Activated CD8-positive, alpha-beta memory T cell treated with anti-CD3 and anti-CD28 coated beads, Interleukin-2, amount 50 U/mL, for 4 hours (primary cell): ENCODE data around the gene UBD.
A peak's percentile ranks its signal among the peaks of the same experiment; 100 is the strongest.

Source experiments
- DNase-seq: peaks from one replicate; pipeline ENCODE4 v3.0.0-alpha.2; 2020

UBD gene

DNA sequence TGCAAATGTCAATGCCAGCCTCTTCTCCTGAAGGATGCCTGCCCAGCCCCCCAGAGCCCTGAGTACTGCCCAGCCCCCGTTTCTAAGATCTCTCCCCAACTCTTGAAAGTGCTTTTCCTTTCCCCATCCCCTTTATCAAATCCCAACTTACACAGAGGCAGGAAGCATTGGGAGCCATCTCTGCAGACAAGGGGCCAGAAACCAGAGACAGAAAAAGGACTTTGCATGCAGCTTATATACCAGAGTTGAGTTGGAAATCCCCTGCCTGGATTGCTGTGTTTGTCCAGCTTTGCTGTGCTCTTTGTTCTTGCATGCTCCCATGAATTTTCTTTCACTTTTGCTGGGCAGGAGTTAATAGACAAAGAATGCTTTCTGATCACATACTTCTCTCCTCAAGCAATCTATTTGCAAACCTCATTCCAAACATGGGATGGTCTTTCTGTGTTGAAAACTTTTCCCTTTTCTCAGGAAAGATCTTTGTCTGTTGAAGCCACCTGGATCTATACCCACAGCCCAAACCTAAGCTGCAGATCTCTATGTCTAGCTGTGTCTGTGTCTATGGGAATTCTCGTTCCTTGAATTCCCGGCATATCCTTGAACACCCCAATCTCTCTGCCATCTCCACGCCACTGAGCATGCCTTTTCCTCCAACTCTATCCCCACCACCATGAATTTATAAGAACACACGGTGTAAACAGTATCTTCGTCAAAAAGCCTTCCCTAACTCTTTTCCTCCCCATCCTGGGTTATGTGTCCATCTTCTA, at the start of gene UBD:
Gene UBD, minus strand, starts transcription at position 209 of the 764 bp plus-strand sequence. Its CDS starts 31 bp downstream, at position 178.
- no peak for DNase-seq

DNA sequence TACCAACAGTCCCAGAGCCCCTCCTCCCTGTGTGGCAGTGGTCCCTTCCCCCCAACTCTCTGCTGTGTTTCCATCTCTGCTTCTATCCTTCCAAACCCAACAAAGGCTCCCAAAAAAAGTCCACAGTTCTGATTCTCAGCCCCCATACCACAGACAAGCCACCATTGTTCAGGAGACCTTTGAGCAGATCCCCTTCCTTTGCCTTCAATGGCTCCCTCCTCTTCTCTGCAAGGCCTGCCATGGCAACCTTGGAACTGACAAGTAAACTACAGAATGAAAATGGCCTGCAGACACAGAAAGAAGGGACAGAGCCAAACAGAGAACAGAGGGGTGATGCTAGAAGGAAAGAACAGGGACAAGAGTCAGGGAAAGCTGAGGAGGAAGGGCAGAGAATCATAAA, 48.6 kb upstream of the UBD start:
- no peak for DNase-seq

DNA sequence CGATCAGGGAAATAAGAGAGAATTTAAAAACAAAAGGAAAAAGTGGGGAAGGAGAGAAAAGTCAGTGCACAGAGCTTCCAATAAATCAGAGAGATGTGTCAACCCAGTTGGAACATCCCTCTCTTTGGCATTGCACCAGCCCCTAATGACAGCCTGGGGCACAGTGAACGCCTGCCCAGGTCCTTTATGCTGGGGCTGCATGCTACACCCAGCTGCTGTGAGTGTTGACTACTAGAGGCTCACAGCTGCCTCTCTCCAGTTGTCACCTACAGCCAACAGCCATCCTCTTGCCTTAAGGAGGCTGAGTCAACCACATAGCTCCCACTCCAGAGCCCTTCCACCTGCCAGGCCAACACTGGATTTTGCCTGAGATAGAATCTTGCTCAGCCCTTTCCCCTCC, 44.4 kb upstream of the UBD start:
- no peak for DNase-seq

DNA sequence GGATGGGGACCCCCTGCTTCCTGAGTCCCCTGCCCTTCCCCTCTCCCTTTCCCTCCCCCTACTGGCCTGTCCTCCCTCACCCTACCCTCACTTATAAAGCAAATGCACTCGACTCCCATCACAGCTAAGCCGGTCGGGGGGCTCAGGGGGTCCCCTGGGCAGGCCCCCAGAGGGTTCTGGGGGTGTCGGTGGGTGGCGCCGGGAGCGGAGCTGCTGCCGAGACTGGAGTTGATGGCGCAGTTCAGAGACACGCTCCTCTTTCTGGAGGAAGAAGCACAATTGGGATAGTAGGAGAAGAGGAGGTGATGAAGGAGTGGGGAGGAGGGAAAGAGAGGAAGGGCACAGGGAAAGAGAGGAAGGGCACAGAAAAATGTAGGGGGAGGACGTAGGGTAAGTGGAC, 43.9 kb upstream of the UBD start:
- DNase-seq = no peak

DNA sequence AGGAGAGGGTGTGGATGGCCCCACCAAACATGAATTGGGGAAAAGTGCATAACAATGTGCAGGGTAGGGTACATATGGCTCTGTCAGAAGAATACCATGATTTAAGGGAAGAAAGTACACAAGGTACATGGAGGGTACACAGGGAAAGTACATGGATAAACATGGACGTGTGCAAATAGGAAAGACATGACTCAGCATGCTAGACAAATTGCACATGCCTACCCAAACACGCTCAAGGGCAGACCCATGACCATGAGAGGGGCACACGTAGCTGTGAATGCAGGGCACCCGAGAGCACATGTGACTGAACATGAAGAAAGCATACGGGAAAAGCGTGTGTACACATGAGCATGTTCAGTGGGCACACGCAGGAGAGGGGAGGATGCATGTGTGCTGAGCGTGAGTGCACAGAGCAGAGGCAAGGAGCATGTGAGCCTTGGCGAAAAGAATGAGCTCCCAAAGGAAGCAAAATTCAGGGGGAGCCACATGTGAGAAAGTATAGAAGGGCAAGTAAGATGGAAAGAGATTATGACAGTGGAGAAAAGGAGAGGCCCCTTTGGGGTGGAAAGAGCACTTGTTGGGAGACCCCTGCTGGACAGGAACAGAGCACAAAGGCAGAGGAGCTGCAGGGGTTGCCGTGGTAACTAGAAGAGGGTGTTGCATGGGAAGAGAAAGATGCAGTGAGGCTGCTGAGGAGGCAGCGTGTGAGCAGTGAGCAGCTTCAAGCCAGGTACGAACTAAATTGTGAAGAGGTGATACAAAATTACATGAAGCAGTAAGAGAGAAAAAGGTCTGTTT, 43.2 kb upstream of the UBD start:
- no peak for DNase-seq

DNA sequence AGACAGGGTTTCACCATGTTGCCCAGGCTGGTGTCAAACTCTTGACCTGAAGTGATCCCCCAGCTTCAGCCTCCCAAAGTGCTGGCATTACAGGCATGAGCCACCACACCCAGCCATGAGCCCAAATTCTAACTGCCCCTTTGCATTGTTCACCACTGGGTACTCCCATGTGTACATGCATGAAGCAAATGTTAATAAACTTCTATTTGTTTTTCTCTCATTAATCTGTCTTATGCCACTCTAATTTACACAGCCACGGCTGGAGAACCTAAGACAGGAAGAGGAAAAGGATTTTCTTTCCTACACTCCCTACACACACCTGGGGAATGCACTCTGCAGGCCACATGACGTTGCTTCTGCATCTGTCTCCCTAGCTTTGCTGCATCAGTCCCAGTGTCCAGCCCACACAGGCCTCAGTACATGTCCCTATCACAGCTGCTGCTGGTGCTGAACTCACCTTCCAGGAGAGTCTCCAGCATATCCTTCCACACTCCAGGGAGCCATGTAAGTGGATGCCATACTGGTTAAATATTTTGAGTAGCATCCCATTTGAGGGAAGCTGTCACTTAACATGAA, 38.7 kb upstream of the UBD start:
- DNase-seq = no peak

DNA sequence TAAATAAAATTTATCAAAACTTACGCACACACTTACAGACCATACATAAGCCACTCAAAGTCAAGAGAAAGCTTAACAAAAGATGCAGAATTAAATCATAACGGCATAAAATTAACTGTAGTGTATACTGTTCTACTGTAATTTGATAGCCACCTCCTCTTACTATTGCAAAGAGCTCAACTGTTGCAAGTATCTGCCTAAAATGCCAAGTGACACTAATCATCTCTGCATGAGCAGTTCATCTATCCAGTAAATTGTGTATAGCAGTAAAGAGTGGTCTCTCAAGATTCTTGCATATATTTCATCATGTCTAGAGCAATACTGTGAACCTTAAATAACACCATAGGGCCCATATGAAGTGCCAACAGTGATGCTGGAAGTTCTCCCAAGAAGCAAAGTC, 37.7 kb upstream of the UBD start:
- no peak for DNase-seq

DNA sequence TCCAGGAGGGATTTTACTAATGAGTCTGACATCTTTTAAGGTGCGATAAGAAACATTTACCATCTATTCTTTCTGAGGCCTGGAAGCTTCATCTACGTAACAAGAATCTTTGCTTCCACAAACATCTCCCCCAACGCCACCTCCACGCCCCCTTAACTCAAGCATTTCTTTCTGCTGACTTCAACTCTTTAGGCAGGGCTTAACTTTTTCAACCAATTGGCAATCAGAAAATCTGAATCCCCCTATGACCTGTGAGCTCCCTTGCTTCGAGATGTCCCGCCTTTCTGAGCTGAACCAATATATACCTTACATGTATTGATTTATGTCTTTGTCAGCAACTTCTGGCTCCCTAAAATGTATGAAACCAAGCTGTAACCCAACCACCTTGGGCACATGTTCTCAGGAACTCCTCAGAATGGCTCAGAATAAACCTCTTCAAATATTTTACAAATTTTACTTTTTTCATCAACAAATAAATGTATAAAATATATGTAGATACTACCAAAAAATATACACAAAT, 36.9 kb upstream of the UBD start:
- DNase-seq = no peak

DNA sequence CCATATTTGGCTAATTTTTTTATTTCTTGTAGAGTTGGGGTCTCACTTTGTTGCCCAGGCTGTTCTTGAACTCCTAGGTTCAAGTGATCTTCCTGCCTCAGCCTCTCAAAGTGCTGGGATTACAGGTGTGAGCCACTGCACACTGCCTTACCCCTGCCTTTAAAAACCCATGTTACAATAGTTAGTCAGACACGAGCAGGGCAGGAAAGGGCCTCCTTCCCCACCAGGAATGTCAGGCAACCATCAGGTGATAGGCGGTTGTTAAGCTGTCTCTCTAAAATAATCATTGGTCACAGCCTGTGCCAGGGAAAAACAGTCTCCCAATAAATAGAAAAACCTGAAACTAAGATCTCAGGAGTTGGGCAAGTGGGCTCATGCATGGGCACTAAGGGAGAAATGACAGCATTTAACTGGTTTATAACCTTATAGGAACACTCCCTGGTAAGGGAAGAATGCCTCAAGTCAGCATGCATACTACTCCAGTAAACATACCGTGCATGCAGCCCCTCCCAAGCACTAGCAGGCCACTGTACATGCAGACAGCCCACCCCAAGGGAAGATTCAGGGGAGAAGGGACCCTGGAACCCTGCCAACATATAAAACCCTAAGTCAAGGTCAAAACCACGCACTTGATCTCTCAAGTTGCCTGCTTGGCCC, 33.8 kb upstream of the UBD start:
- no peak for DNase-seq

DNA sequence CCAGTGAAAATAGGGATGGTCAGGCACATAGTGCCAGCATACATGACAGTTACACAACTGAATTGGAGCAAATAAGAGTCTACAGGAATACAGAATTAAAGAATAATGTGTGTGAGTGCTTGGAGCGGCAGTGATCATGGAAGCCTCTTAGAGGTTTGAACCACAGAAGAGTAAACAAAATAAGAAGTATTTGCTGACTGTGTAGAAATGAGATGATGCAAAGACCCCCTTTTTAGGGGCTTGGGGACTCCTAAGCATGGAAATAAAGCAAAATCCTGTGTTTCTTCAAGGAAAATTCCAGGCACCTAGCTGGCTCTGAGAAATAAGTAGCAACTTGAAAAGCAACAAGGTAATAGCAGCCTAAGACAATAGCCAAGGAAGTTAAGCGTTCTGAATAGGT, 32.1 kb upstream of the UBD start:
- no peak for DNase-seq

DNA sequence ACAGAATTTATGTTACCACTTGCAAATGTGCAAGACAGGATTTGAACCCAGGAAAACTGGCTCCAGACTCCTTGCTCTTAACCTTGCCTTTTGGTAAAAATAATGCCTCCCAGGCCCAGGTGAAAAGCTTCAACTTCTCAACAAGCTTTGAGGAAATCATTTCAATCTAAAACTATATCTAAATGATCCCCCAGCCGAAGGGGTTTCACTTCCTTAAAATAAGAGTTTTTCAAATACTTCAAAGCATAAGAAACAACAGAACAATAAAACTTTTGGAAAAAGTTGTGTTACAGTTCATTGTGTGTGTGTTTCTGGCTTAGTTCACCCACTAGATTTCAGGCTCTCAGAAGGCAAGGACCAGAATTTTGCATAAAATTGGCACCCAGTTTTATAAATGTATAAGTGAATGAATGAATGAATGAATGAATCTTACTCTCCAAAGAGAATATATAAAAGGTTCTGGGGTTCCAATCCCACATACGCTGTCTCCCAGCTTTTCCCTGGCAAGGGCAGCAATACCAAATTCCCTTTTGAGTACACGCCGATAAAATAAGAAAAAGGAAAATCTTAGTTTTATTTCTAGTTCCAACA, 30.8 kb upstream of the UBD start:
- no peak for DNase-seq

DNA sequence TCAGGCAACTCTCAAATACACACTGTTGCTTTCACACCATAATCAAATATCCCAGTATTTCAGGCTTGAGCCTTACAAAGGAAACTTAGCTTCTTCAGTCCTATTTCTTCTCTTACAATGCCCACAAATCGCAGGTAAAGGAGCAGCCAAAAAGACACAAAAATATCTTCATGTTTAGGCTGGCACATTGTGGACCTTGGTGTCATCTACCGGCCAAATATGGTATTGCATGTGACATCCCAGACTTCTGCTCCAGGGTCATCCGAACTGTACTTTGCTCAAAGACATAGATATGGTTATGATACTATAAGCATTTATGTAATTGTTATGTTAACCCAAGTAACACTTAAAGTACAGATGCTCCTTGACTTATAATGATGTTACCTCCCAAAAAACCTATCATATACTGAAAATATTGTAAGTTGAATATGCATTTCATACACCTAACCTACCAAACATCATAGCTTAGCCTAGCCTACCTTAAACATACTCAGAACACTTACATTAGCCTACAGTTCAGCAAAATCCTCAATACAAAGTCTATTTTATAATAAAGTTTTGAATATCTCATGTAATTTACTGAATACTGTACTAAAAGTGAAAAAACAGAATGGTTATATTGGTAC, 30.0 kb upstream of the UBD start:
- peak; percentile 47 for DNase-seq

DNA sequence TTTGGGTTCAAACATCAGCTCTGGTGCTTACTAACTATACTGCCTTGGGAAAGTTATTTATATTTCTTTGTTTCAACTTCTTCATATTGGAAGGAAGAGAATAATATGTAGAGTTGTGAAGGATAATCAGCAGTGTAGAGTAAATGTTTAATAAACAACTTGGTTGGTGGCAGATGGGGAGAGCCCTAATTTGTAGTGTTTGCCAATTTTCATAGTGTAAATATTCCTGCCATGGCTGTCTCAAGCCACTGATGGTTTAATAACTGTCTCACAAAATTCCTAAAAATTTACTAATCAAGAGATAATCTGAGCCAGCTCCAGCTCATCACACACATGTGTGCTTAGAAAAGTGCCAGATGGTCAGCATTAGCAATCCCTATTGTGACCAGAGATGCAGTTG, 25.3 kb upstream of the UBD start, which contains the start of gene OR2H2:
Gene OR2H2, plus strand, starts transcription at position 301 of the 400 bp plus-strand sequence. CDS start 2,824 bp downstream, outside the sequence.
- DNase-seq = no peak

DNA sequence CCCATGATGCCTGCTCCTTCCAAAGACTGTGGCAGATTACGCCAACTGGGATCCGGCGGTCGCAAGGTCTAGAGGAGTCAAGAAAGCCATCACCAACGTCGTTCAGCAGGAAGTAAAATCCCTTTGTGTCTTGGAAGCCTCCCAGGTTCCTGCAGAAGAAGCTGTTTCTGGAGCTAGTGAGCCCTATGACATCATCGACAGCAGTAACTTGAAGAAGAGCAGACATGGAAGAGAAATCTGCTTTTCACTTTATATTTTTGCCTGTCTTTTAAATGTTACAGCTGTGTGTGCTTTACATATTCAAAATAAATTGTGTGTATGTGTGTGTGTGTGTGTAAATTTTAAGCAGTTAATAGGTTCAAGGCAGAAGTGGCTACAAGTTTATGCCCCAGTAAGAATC, 18.0 kb upstream of the UBD start:
- no peak for DNase-seq

DNA sequence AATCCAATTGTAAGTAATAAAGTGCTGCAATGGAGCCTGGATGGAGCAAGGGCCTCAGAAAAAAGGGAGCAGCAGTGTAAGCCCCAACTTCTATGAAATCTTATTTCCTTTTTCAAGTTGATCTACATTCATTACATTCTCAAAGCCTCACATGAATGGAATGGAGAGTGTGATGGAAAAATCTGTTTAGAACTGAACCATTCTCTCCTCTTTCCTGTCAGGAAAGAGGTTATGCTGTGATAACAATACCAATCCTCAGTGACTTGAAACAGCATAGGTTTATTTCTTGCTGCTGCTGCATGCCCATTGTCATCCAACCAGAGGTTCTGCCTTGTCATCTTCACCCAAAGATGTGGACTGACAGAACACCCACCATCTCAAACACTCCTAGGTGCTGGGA, 16.5 kb upstream of the UBD start:
- no peak for DNase-seq

DNA sequence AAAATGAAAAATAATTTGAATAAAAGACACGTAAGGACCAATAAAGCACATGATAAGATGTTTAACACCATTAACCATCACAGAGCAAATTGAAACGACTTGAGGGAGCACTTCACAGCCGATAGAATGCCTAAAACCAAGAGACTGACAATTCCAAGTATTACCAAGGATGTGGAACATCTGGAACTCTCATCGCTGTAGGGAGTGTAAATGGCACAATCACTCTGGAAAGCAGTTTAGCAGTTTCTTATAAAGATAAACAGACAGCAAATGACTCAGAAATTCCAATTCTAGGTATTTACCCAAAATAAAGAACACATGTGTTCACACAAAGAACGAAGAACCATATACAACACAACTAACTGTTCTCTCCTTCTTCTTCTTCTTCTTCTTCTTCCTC, 8.5 kb upstream of the UBD start:
- no peak for DNase-seq

DNA sequence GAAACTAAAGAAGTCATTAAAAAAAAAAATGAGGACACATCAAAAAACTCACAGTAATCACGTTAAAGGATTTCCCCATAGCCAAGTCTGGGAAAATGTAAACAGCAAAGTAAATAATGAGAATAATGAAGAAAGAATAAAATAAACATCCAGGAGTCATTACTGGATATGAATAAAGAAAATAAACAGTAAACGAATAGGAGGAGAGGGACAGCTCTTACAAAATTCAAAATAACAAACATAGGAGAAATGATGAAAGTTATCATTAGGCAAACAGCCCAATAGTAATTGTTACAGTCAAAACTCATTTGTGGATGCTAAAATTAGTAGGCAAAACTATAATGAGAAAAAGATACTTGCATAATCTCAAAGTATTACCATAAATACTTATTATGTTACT, 8.0 kb upstream of the UBD start:
- no peak for DNase-seq

DNA sequence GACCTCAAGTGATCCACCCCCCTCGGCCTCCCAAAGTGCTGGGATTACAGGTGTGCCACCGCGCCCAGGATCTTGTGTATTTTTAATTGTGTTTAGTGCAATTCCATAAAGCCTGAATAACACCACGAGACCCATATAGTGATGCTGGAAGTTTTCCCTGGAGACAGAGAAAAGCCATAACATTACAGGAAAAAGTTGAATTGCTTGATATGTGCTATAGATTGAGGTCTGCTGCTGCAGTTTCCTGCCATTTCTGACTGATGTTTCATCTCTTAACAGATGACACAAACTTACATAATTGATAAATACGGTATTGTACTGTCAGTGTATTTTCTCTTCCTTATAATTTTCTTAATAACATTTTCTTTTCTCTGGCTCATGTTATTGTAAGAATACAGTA, 7.3 kb upstream of the UBD start:
- no peak for DNase-seq

DNA sequence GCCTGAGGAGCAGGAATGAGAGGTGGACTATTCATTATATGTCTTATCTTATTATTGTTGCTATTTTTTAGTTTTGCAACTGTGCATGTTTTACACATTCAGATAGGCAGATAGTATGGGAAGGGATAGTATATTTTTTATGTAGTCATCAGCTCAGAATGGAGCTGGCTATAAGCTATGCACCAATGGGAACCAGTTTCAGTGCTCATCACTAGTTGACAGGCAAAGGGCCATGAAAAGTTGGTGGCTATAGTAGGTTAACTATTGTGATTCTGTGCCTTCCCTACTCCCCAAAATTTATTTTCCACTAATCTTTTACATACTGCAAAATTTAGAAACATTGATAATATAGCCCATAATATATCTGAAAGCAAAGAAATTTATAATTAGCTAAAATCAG, 5.3 kb upstream of the UBD start:
- no peak for DNase-seq

DNA sequence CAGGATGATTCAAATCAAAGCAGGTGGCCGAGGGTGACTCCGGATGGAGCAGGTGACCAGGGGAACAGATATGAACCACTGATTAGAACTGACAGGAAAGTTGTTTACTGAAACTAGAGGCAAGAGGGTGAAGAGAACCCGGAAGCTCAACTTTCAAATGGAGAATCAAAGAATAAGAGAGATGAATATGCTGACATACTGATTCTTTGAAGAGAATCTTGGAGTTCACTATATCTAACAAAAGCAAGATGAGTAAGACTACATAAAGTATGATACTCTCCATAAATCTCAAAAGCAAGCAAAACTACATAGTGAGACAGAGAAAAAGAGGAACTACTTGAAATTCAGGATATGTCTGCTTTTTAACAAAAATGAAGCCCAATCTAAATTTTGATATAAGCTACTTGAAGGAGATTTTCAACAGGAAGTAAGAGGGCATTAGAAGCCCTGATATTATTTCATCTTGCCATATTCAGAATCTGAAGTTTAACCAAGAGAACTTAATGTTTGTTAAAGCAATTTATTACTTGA, 4.0 kb upstream of the UBD start:
- no peak for DNase-seq

DNA sequence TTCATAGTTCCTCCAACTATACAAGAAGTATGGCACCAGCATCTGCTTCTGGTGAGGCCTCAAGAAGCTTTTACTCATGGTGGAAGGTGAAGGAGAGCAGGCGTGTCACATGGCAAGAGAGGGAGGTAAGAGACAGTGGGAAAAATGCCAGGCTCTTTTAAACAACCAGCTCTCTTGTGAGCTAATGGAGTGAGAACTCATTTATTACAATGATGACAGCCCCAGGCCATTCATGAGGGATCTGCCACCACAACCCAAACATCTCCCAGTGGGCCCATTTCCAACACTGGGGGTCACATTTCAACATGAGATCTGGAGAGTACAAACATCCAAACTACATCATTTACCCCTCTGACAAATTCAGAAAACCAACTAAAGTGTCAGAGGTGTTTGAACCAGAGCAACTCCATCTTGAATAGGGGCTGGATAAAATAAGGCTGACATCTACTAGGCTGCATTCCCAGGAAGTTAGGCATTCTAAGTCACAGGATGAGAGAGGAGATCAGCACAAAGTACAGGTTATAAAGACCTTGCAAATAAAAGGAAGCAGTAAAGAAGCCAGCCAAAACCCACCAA, 2.2 kb upstream of the UBD start:
- no peak for DNase-seq

DNA sequence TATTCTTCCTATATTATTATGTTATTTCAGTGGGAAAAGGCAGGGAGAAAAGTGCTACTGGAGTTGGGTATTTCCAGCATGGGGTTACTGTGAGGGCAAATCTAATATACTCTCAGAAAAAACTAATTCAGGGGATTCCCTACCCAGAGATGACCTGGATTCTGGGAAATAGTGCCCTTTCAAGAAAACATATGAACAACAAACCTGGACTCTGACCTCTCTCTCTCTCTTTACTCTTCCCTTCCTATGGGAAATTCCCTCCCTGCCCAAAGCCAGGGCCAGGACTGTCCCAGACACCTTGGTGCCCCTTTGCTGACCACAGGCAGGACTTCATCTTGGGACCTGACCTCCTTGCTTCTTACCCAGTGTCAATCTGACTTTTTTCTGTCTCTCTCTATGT, 1.6 kb upstream of the UBD start:
- no peak for DNase-seq
